ENCODE measurements around the gene IFITM5. TPM values are rescaled to one million over a fixed set of nuclear protein-coding genes. Genes with fewer than 3 reads are reported as not detected.
"Not testable (repeated sequence)": the region's sequence is repeated elsewhere in the genome, so short reads cannot be mapped to it uniquely, and the experiment has no call there.

The IFITM5 gene
- total and polyA plus RNA-seq, 9 of the 15 experiments (the other 6 are each of a cell fraction or from before 2014, with no cell fraction given) = 0.19 TPM; not detected in 8

GRCh38 chr11:307766-308708, 8.7 kb upstream of the IFITM5 start, which contains the start of gene IFITM2:
Gene IFITM2 (plus strand): TSS chr11:307816. CDS start chr11:308193, 377 bp downstream.
- Histone ChIP-seq H2AFZ (ENCODE audit: low read depth, low read length) (peak within 1 kb of the TSS; percentile 79), H3K4me1 (replicated peaks in 1 of 2; ENCODE audit: control insufficient read depth in 2 of 2, insufficient read depth in 2 of 2, low read length in 2 of 2) (peaks cover 32 to 47% of the 10 kb centered on the region in 2 experiments), H3K79me2 (ENCODE audit: control insufficient read depth, insufficient read depth, low read length) (peaks cover 36% of the 10 kb centered on the region), H3K9ac (ENCODE audit: insufficient read depth in 1 of 2, low read depth in 2 of 2, low read length in 2 of 2) (peak within 1 kb of the TSS; percentile 65 to 90), H3K27ac (ENCODE audit: extremely low read depth, low read depth, low read length) (peak within 1 kb of the TSS; percentile 65; the same call in 2 of the 3 replicates), H3K4me3 (peak within 1 kb of the TSS; percentile 45), H3K4me2 (ENCODE audit: insufficient read depth, low read length) (peak within 1 kb of the TSS; percentile 78)
- BruUV-seq (replicated peaks) = TSS peak; percentile 95
- intact Hi-C loops (cut with micrococcal nuclease); H3K9me1 ChIP-seq (ENCODE audit: control insufficient read depth, insufficient read depth, low read length); H4K20me1 ChIP-seq (replicated peaks; ENCODE audit: control insufficient read depth, insufficient read depth, low read length); H3K27me3 ChIP-seq (ENCODE audit: control insufficient read depth in 2 of 2, insufficient read depth in 2 of 2, low read length in 2 of 2); H3K9me3 ChIP-seq (replicated peaks; ENCODE audit: control insufficient read depth, insufficient read depth, low read depth, low read length); H3K36me3 ChIP-seq (ENCODE audit: control insufficient read depth, insufficient read depth, low read length); in situ Hi-C loops (cut with MboI); TF ChIP-seq CEBPG (CRISPR knock-in tag; IDR thresholded peaks at IDR 0.05); ETV6 (CRISPR knock-in tag; IDR thresholded peaks at IDR 0.05; ENCODE audit: borderline replicate concordance): not testable (repeated sequence)
- ATAC-seq (peak; percentile 25), FAIRE-seq (peak; percentile 23), DNase-seq (ENCODE audit: extremely low read depth in 1 of 4, low spot score in 3 of 4) (peak in 1 of 4 experiments; percentile 66)
- CTCF ChIA-PET (ENCODE audit: low intra/inter-chr PET ratio) = interaction anchor here (0.7 kb wide), 1 partner anchor 54 kb away, joined by 3 read pairs; no protein-coding TSS in a partner anchor
- POLR2A ChIA-PET = interaction anchor here (0.7 kb wide), 2 partner anchors 9 to 14 kb away, joined by 4 to 7 read pairs; no protein-coding TSS in a partner anchor
- 16% methylated on average over 13 of the region's 28 CpGs for WGBS (ENCODE audit: insufficient coverage, low coverage, missing lambda C conversion rate)
- TF ChIP-seq POLR2G (IDR thresholded peaks at IDR 0.05; ENCODE audit: low read depth, low read length) (peak; percentile 33; the same call in 1 of the 2 replicates), MNT (conservative IDR thresholded peaks at IDR 0.05) (0 out of 4 replicates have a peak, but pooled peaks of 1 of the 2 experiments have one; percentile 40), CTCF (IDR thresholded peaks at IDR 0.05 in 2 of 3, conservative IDR thresholded peaks at IDR 0.05 in 1 of 3; ENCODE audit: insufficient read depth in 2 of 3, low read depth in 1 of 3, low read length in 3 of 3) (peak in 1 of 3 experiments; percentile 20; a peak in 1 of 6 replicates), CEBPG (tag; conservative IDR thresholded peaks at IDR 0.05 in 1 of 2, IDR thresholded peaks at IDR 0.05 in 1 of 2) (0 out of 4 replicates have a peak, but pooled peaks of 1 of the 2 experiments have one; percentile 22), ETV6 (IDR thresholded peaks at IDR 0.05; ENCODE audit: borderline replicate concordance in 1 of 2, low read depth in 2 of 2, low read length in 1 of 2) (peak in 1 of 2 experiments; percentile 69; a peak in 1 of 4 replicates), VEZF1 (CRISPR knock-in tag; IDR thresholded peaks at IDR 0.05) (peak; percentile 62), GABPA (tag; conservative IDR thresholded peaks at IDR 0.05; ENCODE audit: low read depth) (peak; percentile 57), POLR2A (conservative IDR thresholded peaks at IDR 0.05) (peak; percentile 48; the same call in 1 of the 2 replicates), CTCFL (IDR thresholded peaks at IDR 0.05; ENCODE audit: borderline replicate concordance, insufficient read depth, low read depth, low read length, poor library complexity, severe bottlenecking) (peak; percentile 32)

Measured in K562 (cell line).